Keratinocyte (primary cell): ENCODE results near the gene MRPL24.
A peak's percentile ranks its signal among the peaks of the same experiment; 100 is the strongest.

Experiments used
- EZH2 ChIP-seq: IDR thresholded peaks from one replicate; pipeline ENCODE4 v1.6.1; 2012; ENCODE audit warnings: inconsistent platforms, mild to moderate bottlenecking, low read length, moderate library complexity
- TF ChIP-seq, protein P1 (sequence below), 3 experiments: IDR thresholded peaks in 1 of 3; conservative IDR thresholded peaks in 1 of 3; optimal IDR thresholded peaks in 1 of 3; 2 replicates in 2 of 3; 3 replicates in 1 of 3; pipeline versions ENCODE3 to v1.5.1; 2011; ENCODE audit warnings: low read length in 3 of 3, mild to moderate bottlenecking in 3 of 3, moderate library complexity in 2 of 3, control low read depth in 1 of 3, inconsistent platforms in 1 of 3; ENCODE audit not compliant: insufficient read depth in 2 of 3; ENCODE audit errors: extremely low read depth in 1 of 3

DNA sequence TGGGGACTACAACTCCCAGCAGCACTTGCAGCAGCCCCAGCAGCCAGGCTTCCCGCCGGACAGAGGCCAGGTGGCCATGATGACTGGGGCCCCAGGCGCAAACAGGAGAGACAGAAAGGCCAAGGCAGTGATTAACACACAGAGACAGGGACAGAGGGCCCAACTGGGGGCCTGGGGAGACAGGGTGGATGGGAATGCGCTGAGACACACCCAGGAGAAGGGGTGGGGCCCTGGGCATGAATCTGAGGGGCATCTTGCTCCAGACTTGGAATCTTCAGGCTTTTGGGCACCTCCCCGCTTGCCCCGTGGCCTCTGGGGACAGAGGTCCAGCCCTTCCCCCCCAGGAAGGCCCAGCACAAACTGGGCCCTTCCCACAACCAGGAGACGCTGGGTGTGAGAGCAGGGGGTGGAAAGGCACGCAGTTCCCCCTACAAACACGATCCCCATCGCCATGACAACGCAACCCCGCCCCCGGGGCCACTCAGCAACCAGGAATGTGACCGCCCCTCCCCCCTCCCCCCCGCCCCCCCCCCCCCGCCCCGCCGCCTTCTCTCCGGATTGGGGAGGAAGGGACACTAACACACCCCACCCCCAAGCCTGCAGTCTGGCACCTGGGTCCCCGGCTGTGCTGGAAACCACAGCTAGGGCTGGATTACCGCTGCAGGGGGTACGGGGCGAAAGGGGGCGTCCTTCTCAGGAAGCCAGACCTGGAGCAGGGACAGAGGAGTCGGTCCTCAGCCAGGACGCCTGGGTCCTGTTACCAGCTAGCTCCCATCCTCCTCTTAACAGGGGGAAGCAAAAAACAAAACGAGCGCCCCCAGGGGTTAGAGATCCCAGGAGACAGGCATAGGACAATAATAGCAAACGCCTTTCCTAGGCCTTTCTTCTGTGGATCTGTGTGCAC, 6.1 kb upstream of the MRPL24 start:
- TF ChIP-seq, protein P1, sequence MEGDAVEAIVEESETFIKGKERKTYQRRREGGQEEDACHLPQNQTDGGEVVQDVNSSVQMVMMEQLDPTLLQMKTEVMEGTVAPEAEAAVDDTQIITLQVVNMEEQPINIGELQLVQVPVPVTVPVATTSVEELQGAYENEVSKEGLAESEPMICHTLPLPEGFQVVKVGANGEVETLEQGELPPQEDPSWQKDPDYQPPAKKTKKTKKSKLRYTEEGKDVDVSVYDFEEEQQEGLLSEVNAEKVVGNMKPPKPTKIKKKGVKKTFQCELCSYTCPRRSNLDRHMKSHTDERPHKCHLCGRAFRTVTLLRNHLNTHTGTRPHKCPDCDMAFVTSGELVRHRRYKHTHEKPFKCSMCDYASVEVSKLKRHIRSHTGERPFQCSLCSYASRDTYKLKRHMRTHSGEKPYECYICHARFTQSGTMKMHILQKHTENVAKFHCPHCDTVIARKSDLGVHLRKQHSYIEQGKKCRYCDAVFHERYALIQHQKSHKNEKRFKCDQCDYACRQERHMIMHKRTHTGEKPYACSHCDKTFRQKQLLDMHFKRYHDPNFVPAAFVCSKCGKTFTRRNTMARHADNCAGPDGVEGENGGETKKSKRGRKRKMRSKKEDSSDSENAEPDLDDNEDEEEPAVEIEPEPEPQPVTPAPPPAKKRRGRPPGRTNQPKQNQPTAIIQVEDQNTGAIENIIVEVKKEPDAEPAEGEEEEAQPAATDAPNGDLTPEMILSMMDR (optimal IDR thresholded peaks at IDR 0.05 in 1 of 3, IDR thresholded peaks at IDR 0.05 in 1 of 3, conservative IDR thresholded peaks at IDR 0.05 in 1 of 3; ENCODE audit: extremely low read depth in 1 of 3, insufficient read depth in 2 of 3, low read length in 3 of 3) = peak in 2 of 3 experiments; percentile 22 to 51
- no peak for TF ChIP-seq EZH2
